Right atrium auricular region (tissue), 2 donors: Measurements from ENCODE around the gene SLC35C1. TPM values are rescaled to one million over a fixed set of nuclear protein-coding genes. Genes with fewer than 3 reads are reported as not detected.
"Not testable (repeated sequence)": the region's sequence is repeated elsewhere in the genome, so short reads cannot be mapped to it uniquely, and the experiment has no call there.

ENCODE experiments used
- DNase-seq: peaks from one replicate; pipeline ENCODE4 v3.0.0-alpha.2; 2019; ENCODE audit warnings: low spot score
- H3K27ac ChIP-seq, 2 donors: fragments of 200-600 bp; sonication (generic); 1 replicate in 1 of 2; 2 replicates in 1 of 2; pipeline ENCODE4 v1.5.1; 2016 to 2019
- H3K27me3 ChIP-seq, 2 donors: fragments of 200-600 bp; sonication (generic); one replicate each; pipeline versions ENCODE4 v1.5.1 to v1.6.0; 2017 to 2019
- H3K36me3 ChIP-seq: fragments of 200-600 bp; sonication (generic); one replicate; pipeline ENCODE4 v1.5.1; 2016
- H3K4me1 ChIP-seq, 2 donors: fragments of 200-600 bp; sonication (generic); one replicate each; pipeline versions ENCODE4 v1.5.1 to v1.6.0; 2017 to 2019
- H3K4me3 ChIP-seq, 2 donors: fragments of 200-600 bp; sonication (generic); 1 replicate in 1 of 2; 2 replicates in 1 of 2; pipeline ENCODE4 v1.5.1; 2017 to 2019; ENCODE audit warnings: mild to moderate bottlenecking in 1 of 2, moderate library complexity in 1 of 2
- H3K9me3 ChIP-seq, 2 donors: fragments of 200-600 bp; sonication (generic); one replicate each; pipeline ENCODE4 v1.5.1; 2019
- CTCF ChIP-seq, 2 donors: fragments of 200-600 bp; sonication (generic); IDR thresholded peaks; one replicate each; pipeline ENCODE4 v1.5.1; 2019; ENCODE audit warnings: antibody characterized with exemption in 2 of 2
- total RNA-seq, 2 donors: library from RNA; depleted of rRNA; stranded (reverse); fragments of >200 nt; gene quantifications; one replicate each; pipeline ENCODE4 v1.1.0, GENCODE V29; 2016

The SLC35C1 gene
- total RNA-seq, 2 donors from 2014 or later: 5.2 to 11.6 TPM

GRCh38 chr11:45816614-45817013 lies 11.7 kb downstream of the SLC35C1 start:
- H3K36me3 ChIP-seq: peaks cover 3% of the 10 kb centered on the region
- no peaks in the 10 kb centered on the region for H3K9me3 ChIP-seq
- no peak for DNase-seq
- H3K4me3 ChIP-seq: no peak overlapping the region
- H3K27me3 ChIP-seq: no peaks in the 10 kb centered on the region
- H3K27ac ChIP-seq: no peak overlapping the region
- TF ChIP-seq CTCF (IDR thresholded peaks at IDR 0.05): no peak
- H3K4me1 ChIP-seq: no peaks in the 10 kb centered on the region

- TF ChIP-seq CTCF (IDR thresholded peaks at IDR 0.05): no peak
- no peaks in the 10 kb centered on the region for H3K36me3 ChIP-seq
- no peaks in the 10 kb centered on the region for H3K4me1 ChIP-seq
- no peak overlapping the region for H3K4me3 ChIP-seq
- H3K27me3 ChIP-seq: no peaks in the 10 kb centered on the region
- DNase-seq: no peak
- H3K27ac ChIP-seq: no peak overlapping the region
- H3K9me3 ChIP-seq: no peaks in the 10 kb centered on the region
These were observed 12.2 kb downstream of the SLC35C1 start for GRCh38 chr11:45817191-45817590.

GRCh38 chr11:45818961-45819605 lies 14.1 kb downstream of the SLC35C1 start:
- no peak overlapping the region for H3K4me3 ChIP-seq
- no peak for TF ChIP-seq CTCF (IDR thresholded peaks at IDR 0.05)
- H3K9me3 ChIP-seq: no peaks in the 10 kb centered on the region
- H3K4me1 ChIP-seq: peaks cover 0 to 6% of the 10 kb centered on the region in 2 donors
- DNase-seq: no peak
- no peak overlapping the region for H3K27ac ChIP-seq
- no peaks in the 10 kb centered on the region for H3K27me3 ChIP-seq
- H3K36me3 ChIP-seq: no peaks in the 10 kb centered on the region

- no peaks in the 10 kb centered on the region for H3K36me3 ChIP-seq
- no peak for DNase-seq
- no peak overlapping the region for H3K27ac ChIP-seq
- H3K27me3 ChIP-seq: no peaks in the 10 kb centered on the region
- TF ChIP-seq CTCF (IDR thresholded peaks at IDR 0.05): no peak
- no peaks in the 10 kb centered on the region for H3K9me3 ChIP-seq
- no peak overlapping the region for H3K4me3 ChIP-seq
- H3K4me1 ChIP-seq: peaks cover 0 to 6% of the 10 kb centered on the region in 2 donors
These were observed 15.4 kb downstream of the SLC35C1 start for GRCh38 chr11:45820211-45820857.

- H3K9me3 ChIP-seq, H3K36me3 ChIP-seq, H3K27me3 ChIP-seq, H3K4me3 ChIP-seq, H3K27ac ChIP-seq, DNase-seq: not testable (repeated sequence)
- peaks cover 0 to 12% of the 10 kb centered on the region in 2 donors for H3K4me1 ChIP-seq
These were observed 21.5 kb downstream of the SLC35C1 start for GRCh38 chr11:45826492-45826891.

GRCh38 chr11:45827123-45827522 lies 22.2 kb downstream of the SLC35C1 start:
- Histone ChIP-seq H3K27me3 (no peaks in the 10 kb centered on the region), H3K36me3 (no peaks in the 10 kb centered on the region), H3K27ac (no peak overlapping the region), H3K9me3 (peaks cover 0 to 5% of the 10 kb centered on the region in 2 donors), H3K4me3 (no peak overlapping the region), H3K4me1 (peaks cover 0 to 12% of the 10 kb centered on the region in 2 donors)
- no peak for DNase-seq
- TF ChIP-seq CTCF (IDR thresholded peaks at IDR 0.05): no peak
